NOMO-1 (cell line): ENCODE measurements around the gene RPN2.
A peak's percentile ranks its signal among the peaks of the same experiment; 100 is the strongest.

Source experiments
- DNase-seq, 2 experiments: peaks; one replicate each; lab custom pipeline; 2025; ENCODE audit not compliant: unreplicated experiment in 2 of 2; lab: John Stamatoyannopoulos, UW

RPN2 gene

DNA sequence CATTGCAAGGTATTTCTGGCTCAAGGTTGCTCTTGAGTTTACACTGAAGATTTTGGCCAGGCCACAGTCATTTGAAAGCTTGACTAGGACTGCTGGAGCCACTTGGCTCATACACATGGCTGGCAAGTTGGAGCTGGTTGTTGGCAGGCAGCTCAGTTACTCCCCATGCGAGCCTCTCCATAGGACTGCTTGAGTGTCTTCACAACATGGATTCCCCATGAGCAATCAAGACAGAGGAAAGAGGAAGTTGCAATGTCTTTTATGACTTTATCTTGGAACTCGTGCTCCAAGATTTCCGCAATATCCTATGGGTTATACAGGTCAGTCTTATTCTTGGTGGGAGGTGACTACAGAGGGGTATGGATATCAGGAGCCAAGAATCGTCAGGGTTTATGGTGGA lies 109.0 kb downstream of the RPN2 start:
- peak; percentile 10 to 31 for DNase-seq

DNA sequence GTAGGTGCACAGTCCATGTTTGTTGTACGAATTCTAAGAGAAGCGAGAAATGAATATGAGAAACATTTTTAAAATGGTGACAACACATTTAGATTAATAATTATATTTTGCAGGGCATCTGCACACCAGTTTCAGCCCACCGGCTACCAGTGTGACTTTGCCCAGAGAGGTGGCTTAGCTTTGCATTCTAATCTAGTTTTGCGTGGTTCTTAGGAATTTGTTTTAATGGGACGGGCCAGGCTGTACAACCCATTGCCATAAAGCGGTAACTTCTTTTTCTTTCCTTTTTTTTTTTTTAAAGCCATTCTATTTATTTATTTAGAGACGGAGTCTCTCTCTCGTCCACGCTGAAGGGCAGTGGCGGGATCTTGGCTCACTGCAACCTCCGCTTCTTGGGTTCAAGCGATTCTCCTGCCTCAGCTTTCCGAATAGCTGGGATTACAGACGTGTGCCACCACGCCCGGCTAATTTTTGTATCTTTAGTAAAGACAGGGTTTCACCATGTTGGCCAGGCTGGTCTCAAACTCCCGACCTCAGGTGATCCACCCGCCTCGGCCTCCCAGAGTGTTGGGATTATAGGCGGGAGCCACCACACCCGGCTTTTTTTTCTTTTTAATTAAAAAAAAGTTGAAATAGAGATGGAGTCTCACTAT lies 111.2 kb downstream of the RPN2 start:
- DNase-seq, result no peak
